HG03457 (cell line): ENCODE measurements around the gene PNPLA5.
"Not testable (repeated sequence)": the region's sequence is repeated elsewhere in the genome, so short reads cannot be mapped to it uniquely, and the experiment has no call there.

Source experiments
- ATAC-seq: cut with Tn5 transposase; IDR thresholded peaks from one replicate; pipeline ENCODE4 v1.9.1; 2021; ENCODE audit warnings: moderate number of reproducible peaks; ENCODE audit not compliant: unreplicated experiment

Gene PNPLA5

DNA sequence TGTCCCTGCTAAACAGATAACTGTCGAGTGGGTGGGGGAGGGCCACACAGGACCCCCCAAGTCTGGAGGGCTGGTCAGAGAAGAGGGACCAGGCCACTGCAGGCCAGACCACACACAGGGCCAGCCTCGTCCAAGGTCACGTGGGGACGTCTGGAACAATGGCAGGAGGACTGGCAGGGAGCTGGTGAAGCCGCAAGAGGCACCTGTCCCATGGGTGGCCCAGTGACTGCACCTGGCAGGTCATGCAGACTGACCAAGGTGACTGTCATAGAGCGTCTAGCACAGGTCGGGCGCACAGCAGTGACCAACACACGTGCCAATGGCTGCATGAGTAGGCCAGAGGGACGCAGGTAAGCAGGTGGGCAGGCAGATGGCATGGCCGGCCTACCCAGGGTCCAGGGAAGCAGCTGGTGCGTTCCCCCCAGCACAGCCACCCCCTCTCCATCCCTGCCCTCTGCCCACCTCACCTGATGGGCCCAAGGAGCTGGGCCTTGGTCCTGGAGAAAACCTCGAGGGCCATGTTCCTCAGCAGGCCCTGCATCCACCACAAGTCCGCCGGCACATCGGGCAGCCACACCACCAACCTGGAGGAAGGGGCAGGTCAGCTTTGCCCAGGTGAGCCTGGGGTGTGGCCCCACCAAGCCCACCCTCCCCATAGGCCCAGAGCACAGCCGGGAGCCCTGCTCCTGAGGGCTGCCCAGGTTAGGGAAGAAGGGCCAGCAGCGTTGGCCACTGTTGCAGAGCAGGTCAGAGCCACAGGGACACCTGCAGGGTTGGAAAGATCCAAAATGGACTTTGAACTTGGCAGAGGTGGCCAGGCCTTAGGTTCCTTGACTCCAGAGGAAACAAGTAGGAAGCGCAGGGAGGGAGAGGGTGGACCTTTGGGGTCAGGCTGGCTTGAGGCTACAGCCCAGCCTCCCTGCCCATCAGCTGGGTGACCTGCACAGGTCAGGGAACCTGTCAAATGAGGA, 10.4 kb downstream of the PNPLA5 start:
- ATAC-seq = no peak

DNA sequence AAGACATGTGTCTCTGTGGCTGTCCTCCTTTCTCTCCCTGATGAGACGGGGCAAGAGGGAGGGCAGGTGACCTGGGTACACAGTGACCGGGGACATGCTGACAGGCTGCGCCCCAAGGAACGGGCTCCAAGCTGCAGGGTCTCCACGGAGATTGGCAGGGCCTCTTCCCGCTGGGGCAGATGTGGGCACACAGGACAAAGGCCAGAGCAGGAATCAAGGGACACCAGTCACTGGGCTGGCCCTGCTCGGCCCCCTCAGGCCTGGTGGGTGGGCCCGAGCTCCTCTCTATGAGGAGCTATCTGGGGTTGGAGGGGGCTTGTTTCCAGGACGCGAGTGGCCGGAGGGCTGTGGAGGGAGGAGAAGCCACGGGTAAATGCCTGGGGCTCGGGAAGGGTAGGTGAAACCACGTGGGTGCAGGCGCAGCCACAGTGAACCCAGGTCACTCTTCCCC, 11.2 kb downstream of the PNPLA5 start:
- ATAC-seq = no peak

DNA sequence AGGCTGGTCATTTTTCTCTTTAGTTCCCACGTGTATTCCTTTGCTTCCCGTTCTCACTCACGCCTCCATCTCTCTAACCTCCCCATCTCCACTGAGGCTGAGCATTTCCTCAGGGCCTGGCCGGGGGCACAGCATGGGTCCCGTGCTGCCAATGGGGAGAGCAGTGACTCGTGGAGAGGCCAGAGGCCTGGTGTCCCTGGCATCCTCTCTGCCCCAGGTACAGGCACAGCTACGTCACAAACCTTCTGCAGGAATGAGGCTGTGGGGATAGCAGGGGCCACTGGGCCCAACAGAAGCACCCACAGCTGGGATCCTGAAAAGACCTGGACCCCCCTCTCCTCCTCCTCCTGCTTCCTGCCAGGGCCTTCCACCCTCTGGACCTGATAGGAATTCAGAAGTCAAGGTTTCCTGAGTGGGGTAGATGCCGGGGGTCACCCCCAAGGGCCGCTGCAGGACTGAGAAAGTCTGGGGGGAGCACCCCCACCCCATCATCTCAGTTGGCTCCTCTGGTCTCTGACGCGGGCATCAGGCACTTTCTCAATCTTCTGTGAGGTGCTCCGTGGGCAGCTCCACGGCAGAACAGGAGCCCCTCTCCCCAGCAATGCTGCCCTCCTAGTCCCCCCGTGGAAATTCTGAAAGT, 11.8 kb downstream of the PNPLA5 start:
- no peak for ATAC-seq

DNA sequence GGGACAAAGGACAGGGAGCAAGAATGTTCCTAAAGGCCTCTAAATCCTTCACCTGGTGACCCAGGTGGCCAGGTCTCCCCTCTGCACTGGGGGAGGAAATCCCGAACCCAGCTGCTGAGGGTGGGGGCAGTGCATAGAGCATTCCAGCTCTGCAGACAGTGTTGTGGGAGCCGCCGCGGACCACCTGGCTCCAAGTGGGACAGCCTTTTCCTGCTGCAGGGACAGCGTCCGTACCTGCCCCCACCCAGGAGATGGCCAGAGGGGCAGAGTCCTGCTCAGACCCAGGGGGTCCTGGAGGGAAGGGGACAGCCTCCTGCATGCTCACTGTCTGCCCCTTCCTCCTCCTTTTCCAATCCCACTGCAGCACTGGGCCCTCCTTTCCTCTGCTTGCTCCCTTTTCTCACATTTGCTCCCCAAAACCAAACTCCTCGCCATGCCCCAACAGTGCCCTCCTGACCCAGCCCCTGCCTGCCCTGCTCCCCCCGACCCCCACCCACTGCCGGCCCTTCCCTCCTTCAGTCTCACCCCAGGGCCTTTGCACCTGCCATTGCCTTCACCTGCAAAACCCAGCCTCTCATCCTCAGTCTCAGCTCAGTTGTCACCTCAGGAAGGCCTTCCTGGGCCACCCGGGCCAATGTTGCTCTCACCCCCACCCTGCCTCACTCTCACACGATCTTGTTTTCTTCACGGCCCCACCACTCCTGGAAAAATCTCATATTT, 12.8 kb downstream of the PNPLA5 start:
- ATAC-seq = no peak

DNA sequence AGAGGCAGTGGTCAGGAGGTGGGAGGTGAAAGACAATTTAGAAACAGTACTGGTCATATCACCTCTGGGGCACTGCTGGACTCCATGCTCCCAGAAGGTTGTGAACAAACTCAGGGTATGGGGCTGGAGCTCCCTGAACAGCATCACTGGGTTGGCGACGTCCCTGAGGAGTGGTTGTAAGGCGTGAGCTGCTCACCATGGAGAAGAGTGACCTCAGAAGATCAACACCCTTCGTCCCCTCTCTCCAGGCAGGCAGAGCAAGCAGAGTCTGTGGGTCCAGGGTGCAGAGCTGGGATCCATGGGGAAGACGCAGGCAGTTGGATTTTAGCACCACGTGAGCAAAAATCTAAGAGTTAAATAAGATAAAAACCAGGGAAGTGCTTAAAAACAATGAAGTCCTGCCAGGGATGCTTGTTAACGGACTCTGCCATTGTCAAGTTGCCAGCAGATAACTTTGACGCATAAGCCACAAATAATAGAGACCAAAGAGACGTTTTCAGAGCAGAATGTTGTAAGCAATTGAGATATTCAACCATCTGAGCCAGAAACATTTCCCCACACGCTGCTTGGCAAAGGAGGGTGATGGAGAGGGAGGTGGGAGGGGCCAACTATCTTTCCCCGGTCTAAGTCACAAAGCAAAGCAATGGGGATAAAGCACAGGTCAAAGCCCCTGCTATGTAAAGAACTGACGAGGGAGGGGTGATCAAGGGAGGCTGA, 13.6 kb downstream of the PNPLA5 start:
- ATAC-seq = no peak

DNA sequence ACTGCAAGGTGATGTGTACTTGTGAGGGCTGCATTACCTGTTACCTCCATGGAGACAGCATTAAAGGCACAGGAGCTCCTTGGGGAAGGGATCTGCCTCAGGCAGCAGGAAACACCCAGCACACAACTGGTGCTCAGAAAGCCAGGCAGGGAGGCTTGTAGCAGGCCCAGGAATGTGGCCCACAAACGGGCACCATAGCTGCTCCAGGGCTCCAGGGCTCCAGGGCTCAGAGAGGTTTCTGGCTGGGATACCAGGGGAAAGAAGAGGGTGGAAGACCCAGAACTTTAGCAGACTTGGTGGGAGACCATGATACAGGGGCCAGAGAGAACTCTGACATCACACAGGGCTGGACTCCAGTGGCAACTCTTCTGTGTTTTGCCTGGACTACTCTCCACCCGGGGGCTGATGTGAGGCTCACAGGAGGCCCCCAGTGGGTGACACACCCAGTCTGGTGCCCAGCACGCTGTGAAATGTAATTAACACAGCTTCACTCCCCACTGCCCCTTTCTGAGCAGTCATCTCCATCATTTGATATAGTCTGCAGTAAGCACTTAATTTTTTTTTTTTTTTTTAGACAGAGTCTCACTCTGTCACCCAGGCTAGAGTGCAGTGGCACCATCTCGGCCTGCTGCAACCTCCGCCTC, 14.8 kb downstream of the PNPLA5 start:
- ATAC-seq = no peak

DNA sequence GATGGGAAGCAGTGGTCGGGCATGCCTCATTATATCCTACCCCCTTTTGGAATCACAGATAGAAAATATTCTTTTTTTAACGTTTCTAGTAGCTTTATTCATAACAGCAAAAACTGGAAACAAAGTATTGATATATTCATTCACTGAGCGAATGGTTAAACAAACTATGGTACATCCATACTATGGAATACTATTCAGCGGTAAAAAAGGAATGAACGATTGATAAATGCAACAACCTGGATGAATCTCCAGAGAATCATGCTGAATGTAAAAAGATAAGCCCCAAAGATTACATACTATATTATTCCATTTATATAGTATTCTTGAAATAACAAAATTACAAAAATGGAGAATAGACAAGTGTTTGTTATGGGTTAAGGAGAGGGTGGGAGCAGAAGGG, 22.0 kb downstream of the PNPLA5 start:
- no peak for ATAC-seq

DNA sequence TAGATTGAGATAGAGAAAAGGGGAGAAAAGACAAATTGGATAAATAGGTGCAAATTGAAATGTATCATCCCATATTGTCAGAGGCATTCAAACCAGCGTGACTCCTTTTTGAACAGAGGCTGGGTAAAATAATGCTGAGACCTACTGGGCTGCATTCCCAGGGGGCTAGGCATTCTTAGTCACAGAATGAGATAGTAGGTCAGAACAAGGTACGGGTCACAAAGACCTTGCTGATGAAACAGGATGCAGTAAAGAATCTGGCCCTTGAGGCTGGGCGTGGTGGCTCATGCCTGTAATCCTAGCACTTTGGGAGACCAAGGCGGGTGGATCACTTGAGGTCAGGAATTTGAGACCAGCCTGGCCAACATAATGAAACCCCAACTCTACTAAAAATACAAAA, 22.8 kb downstream of the PNPLA5 start:
- ATAC-seq = not testable (repeated sequence)

DNA sequence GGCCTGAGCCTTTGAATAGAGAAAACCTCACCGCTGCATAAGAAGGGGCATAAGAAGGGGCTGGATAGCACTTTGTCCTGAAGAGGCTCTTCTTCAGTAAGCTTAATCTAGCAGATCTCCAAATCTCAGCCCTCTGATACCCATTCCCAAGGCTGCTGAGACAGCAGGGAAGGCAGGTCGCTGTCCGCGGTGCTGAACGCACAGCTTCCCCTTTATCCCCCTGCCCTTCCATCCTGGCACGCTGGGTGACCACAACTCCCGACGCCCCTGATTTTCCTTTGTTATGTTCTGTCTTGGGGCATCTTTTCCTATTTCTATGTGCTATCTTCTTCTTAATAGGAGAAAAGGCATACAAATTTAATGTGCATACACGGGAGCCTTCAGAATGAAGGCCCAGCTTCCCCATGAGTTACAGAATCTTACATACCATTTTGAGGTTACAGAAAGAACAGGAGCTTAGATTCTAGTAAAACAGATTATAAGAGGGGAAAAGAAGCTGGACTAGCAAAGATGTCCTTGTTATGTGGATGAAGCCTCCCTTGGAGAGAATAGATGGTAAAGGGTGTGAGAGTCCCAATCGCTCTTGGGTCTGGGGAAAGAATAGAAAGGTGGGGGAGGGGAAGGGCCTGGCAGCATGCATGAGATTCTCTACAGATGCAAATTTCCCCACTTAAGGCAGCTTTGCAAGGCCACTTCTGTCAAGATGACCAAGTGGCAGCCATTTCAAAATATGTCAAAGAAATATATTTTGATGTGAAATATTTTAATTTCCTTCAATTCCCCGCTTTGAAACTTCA, 23.8 kb downstream of the PNPLA5 start:
- ATAC-seq = no peak

DNA sequence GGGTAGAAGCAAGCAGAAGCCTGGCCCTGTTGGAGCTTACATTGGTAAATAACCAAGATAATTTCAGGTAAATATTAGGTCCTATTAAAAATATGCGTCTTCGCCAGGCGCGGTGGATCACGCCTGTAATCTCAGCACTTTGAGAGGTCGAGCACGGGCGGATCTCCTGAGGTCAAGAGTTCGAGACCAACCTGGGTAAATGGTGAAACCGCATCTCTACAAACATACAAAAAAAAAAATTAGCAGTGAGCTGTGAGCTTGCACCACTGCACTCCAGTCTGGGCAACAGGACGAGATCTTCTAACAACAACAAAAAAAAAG, 29.0 kb downstream of the PNPLA5 start:
- no peak for ATAC-seq

DNA sequence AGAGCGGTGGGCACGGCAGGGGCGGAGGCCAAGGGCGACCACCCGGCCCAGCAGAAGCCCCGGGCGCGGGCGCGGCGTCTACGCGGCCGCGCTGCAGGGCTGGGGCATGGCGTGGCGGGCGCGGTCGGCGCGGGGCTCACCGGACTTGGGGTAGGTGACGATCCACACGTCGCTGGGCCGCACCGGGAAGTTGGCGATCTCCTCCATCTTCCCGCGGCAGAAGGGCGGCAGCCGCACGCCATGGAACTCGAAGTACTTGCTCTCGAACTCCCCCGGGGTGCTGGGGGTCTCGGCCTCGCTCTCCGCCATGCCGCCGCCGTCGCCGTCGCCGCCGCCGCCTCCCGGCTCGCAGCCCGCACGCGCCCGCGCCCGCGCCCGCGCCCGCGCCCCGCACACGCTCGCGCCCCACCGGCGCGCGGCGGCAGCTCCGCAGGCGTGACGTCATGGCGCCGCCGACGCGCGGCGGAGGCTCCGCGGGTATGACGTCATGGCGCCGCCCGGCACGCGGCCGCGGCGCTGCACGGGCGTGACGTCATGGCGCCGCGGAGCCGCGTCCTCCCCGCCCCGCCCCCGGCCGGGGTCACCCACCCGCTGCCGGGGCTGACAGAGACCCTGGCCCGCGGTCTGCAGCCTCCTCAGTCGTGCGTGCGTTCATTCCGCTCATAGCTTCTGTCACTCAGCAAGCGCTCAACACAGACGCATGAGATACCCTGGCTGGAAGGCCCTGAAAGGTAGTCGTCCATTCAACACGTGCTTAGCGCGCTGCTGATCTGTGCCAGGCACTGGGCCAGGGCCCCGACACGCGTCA, 29.5 kb downstream of the PNPLA5 start, which contains the start of gene SULT4A1:
TSS of gene SULT4A1 (minus strand) at position 440 of the 808 bp plus-strand sequence. CDS start at position 309, 131 bp downstream.
- no peak for ATAC-seq

DNA sequence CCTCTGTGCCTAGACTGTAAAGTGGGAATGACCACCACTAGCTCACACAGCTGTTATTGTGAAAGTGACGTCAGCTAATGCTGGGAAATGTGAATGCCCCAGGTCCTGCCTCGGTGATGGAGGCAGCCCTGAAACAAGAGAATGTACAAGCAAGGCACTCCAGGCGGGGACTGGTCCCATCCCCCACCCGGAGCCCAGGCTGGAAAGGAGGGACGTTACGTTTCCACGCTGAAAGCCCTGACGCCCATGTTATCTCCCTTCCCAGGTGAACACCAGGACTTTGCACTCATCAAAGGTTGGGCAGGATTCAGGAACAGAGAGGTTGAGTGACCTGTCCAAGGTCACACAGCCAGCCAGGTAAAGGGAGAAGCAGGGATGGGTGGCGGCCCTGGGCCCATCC, 30.3 kb downstream of the PNPLA5 start:
- ATAC-seq = no peak

DNA sequence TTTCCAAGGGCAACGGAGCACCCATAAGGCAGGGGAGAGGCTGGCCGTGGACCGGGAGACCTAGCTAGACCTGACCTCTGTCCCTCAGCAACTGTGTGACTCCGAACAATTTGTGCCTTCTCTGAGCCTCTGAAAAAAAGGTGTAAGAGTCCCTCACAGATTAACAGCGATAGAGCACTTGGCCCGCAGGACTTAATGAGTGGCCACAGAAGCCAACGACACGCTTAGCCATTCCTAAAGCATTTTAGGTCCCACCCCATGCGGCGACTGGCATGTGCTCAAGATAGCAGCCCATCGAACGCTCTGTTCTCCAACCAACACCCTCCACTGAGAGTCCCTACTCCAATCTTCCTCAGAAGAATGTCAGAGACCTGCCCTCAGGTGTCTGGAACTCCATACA, 31.0 kb downstream of the PNPLA5 start:
- ATAC-seq = no peak

DNA sequence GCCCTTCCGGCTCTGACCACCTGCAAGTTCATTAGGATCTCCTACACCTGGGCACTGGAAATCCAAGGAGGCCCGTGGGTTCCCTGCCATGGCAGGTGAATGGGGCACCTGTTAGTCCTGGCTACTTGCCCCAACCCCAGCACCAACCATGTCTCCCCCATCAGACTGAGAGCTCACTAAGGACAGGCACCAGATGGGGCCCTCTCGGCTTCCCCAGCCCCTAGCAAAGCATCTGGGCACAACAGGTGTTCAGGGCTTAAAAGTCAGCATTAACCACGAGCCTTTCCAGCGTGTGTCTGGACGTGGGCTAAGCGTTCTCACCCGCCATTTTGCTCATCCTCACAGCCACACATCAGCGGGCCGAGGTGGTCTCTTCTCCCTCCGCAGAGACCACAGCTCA, 31.7 kb downstream of the PNPLA5 start:
- ATAC-seq = no peak

DNA sequence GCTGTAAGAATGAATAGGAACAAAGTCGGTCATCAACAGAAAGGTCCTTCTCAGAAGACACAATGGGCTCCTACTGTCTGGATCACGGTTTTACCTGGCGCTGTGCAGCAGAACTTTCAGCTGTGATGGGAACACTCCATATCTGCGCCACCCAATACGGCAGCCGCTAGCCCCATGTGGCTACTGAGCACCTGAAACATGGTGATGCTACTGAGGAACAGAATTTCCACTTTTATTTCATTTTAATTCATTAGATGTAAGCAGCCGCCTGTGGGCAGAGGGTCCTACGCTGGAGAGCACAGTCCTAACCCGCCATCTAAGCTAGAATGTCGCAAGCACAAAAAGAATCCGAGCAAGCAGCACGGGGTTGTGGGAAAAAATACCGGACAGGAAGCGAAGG, 32.2 kb downstream of the PNPLA5 start:
- ATAC-seq = no peak

DNA sequence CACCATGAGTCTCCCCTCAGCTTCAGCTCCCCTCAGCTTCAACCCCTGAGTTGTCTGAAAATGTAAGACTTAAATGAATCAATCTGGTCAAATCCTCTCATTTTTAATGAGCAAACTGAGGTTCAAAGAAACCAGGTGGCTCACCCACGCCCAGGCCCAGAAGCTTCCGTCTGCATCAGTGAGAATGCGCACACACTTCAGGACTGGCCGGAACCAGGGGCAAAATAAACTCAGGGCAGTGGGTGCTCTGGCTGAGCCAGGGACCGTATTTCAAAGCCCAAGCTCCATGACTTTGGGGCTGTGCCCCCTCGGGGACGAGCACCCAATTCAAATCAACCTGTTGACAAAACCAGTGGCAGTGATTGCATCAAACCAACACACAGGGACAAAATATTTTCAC, 32.6 kb downstream of the PNPLA5 start:
- no peak for ATAC-seq

DNA sequence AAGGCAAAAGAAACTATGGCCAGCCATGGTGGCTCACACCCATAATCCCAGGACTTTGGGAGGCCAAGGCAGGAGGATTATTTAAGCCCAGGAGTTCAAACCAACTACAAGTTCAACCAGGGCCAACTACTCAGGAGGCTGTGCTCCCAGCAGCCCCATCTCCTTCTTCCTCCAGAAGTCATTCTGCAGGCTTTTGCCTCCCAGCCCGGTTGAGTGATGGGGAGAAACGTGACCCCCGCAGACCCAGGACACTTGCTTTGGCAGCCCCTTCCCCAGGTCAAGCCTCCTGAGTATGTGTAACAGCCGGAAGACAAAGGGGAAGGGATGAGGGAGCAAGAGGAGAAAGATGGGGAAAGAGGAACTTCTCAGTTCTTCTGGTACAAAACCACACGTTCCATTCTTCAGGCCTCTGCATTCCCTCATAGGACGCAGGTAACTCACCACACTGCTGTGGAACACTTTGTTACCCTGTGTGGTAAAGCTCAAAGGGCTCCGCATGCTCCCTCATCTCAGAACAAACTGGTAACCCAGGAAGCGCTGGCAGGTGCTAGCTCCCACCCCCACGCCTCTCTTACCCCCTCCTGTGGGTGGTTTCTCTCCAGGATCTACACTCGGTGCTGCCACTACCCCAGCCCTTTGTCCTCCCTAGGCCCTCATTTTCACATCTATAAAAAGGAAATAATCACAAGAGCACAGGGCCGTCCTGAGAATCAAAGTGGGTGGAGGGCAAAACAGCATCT, 33.5 kb downstream of the PNPLA5 start:
- ATAC-seq = no peak

DNA sequence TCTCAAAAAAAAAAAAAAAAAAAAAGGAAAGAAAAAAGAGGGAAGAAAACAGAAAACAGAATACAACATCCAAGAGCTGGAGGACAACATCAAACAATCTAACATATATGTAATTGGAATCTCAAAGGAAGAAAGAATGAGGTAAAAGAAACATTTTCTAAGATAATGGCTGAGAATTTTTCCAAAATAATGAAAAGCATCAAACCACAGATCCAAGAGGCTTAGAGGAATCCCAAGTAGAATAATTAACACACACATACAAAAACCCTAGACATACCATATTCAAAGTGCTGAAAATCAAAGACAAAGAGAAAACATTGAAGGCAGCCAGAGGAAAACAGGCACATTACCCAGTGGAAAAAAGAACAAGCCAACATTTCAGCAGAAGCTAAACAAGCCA, 34.4 kb downstream of the PNPLA5 start:
- no peak for ATAC-seq
